Glomerular visceral epithelial cell (primary cell): ENCODE data around the gene CLCNKA.
A peak's percentile ranks its signal among the peaks of the same experiment; 100 is the strongest.
"Not testable (repeated sequence)": the region's sequence is repeated elsewhere in the genome, so short reads cannot be mapped to it uniquely, and the experiment has no call there.

Experiments
- DNase-seq: peaks from one replicate; pipeline ENCODE4 v3.0.0-alpha.2; 2016; ENCODE audit errors: extremely low spot score

CLCNKA gene

GRCh38 chr1:16042096-16042495 lies 20.3 kb downstream of the CLCNKA start:
- DNase-seq = no peak

GRCh38 chr1:16042654-16043053 lies 20.8 kb downstream of the CLCNKA start:
- DNase-seq = not testable (repeated sequence)

DNA sequence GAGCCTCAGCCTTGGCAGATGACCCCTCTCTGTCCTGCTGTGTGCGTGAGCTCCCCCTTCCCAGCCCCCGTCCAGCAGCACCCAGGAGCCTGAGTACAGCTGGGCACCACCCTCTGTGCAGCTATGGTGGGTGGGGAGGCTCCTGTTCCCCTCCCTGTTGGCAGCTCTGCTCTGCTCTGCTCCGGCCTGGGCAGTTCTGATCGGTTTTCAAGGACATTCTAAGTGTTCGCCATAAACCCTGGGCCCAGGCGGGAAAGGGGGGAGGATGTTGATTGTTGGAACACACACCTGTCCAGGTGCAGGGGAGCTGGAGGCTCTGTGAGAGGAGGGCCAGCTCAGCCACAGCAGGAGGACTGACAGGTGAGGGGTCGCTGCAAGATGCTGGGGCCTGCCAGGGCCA lies 21.7 kb downstream of the CLCNKA start, which contains the start of gene CLCNKB:
Gene CLCNKB (plus strand): TSS at position 262 of the 400 bp plus-strand sequence. CDS start 711 bp downstream, outside the sequence.
- DNase-seq = no peak

- no peak for DNase-seq
These were observed 22.1 kb downstream of the CLCNKA start for GRCh38 chr1:16043950-16044349.

DNA sequence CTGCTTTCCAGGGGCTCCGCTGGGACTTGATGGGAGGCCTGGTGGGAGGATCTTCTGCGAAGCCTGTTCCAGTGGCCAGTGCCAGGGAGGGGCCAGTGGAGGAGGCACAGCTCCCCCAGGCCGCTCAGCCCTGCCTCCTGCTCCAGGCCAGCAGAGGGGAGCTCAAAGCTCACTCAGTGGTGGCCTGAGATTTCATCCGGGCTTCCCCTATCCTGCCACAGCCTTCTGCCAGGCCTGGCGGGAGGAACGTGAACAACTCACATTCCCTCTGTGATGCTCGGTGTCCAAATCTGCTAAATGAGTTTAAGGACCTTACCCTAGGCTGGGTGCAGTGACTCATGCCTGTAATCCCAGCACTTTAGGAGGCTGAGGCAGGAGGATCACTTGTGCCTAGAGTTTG lies 25.0 kb downstream of the CLCNKA start:
- peak; percentile 24 for DNase-seq

DNA sequence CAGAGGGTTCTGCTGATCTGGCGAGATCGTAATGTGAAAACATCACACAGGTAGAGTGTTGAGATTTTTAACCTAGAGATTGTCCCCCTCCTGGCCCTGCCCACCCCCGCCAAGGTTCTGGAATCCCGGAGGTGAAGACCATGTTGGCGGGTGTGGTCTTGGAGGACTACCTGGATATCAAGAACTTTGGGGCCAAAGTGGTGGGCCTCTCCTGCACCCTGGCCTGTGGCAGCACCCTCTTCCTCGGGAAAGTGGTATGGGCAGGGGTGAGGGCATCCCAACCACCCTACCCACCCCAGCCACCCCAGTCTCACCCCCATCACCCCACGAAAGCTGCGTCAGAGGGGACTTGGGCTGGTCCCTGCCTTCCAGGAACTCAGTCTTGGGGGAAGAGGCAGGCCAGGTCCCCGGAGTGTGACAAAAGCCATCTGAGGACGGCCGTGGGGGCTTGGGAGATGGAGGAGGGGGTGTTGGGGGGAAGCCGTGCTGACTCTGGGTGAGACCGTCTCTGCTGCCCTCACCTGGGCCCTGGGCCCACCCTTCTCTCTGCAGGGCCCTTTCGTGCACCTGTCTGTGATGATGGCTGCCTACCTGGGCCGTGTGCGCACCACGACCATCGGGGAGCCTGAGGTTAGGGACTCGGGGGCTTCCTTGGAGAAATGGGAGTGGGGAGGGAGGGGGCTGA lies 26.1 kb downstream of the CLCNKA start:
- no peak for DNase-seq

DNA sequence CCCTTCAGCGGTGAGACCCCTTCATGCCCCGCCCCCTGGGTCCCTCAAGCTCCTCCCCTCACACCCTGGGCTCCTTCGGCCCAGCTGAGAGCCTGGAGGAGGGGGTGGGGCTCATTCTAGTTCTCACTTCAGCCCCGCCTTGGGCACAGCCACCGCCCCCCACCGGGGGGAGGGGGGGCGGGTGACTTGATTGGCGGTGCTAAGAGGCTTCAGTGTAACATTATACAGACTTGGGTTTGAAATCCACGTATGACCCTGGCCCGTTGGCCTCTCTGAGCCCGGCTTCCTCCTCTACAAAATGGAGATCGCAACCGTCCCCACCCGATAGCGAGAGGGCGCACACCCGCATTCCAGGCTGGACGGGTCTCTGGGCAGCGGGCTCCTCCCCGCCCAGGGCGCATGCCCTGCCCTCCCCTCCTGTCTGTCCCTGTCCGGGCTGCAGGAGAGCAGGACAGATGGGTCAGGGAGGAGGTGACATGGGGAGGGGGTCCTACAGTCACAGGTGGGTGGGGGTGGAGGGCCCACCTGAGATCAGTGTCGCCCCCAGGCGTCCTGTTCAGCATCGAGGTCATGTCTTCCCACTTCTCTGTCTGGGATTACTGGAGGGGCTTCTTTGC lies 26.8 kb downstream of the CLCNKA start:
- DNase-seq = peak; percentile 30

GRCh38 chr1:16050328-16050727 lies 28.5 kb downstream of the CLCNKA start:
- no peak for DNase-seq

- no peak for DNase-seq
These were observed 29.2 kb downstream of the CLCNKA start for GRCh38 chr1:16051039-16051438.

DNA sequence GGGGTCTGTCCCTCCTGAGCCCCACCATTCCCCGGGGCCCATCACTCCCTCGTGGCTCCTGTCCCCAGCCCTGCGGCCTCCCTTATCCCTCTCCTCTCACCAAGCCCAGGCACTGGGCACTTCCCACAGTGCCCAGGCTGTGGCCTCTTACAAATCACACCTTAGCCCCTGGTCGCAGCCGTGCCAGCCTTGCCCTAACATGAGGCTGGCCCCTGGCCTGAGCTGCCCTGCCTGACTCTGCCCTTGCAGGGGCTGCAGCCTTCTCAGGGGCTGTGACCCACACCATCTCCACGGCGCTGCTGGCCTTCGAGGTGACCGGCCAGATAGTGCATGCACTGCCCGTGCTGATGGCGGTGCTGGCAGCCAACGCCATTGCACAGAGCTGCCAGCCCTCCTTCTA lies 30.1 kb downstream of the CLCNKA start:
- DNase-seq = not testable (repeated sequence)

- no peak for DNase-seq
These were observed 32.1 kb downstream of the CLCNKA start for GRCh38 chr1:16053781-16054502.

GRCh38 chr1:16054598-16055540 lies 33.0 kb downstream of the CLCNKA start:
- no peak for DNase-seq

DNA sequence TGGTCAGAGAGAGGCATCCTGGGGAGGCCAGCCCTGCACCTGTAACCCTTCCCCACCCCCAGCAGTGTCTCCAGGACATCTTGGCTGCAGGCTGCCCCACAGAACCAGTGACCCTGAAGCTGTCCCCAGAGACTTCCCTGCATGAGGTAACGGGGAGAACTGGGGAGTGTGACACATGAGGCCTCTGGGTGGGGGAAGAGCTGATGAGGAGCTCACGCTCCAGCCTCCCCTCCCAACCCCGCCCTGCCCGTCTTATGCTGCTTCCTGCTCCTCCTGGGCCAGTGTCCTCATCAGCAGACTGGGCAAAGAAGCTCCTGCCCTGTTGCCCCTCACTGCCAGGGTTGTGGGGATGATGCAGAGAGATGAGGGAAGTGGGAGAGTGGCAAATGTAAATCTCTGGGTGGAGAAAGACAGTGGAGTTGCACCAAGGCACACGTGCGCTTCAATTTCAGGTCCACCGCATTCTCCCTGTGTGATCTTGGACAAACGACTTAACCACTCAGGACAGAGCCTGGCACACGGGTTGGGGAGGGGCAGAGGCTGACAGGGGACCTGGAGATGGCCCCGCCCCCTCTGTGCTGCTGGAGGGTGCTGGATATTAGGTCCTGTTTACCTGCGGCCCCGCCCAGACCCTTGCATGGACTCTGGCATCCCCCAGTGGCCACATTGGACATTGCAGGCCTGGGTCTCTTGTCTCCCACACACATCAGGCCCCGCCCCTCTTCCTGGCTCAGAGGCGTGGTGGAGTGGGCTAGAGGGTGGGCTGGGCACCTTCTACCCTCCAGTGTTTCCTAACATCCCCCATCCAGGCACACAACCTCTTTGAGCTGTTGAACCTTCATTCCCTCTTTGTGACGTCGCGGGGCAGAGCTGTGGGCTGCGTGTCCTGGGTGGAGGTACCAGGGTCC lies 34.0 kb downstream of the CLCNKA start:
- DNase-seq = peak; percentile 79

DNA sequence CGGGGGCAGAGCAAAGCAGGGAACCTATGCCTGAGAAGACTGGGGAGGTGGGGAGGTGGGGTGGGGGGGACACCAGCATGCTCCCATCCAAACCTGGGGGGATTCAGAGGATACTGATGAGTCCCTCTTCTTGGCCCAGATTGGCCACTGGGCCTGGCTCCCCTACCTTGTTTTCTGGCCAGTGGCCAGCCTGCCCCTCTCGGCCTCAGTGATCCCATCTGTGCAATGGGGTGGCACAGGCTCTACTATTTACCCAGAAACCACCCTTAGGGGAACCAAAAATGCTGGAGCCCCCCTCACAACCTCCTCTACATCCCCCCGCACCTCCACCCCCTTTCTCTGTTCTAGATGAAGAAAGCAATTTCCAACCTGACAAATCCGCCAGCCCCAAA lies 34.7 kb downstream of the CLCNKA start:
- DNase-seq = not testable (repeated sequence)

GRCh38 chr1:16057314-16057915 lies 35.6 kb downstream of the CLCNKA start:
- not testable (repeated sequence) for DNase-seq

DNA sequence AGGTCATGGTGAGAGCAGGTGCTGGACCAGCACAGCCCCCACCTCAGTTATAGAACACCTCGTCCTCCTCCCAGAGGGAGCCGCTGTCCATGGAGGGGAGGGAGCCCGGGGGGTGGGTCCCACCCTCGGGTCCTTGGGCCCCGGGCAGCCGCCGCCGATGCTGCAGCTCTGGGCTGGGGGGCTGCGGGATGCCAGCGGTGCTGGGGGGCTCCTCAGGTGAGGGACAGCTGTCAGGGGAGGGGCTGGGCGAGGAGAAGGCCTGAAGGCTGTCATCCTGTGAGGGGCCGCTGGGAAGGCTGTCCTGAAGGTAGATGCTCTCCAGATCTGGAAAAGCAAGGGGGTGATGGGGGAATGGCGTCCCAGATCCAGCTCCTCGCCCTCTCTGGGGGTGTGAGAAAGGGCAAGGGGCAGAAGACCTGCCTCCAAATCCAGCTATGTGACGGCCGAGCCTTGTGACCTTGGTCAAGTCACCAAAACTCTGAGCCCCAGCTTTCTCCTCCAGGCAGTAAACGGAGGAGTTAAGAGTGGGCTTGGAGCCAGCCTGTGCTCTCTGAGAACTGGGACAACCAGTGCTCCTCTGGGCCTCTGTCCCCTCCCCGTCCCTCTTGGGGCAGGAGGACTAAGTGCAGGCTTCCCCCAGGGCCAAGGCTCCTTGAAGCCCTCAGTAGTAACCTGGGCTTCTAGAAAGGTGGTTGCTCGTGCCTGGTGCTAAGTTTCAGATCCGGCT lies 36.7 kb downstream of the CLCNKA start:
- DNase-seq = not testable (repeated sequence)

DNA sequence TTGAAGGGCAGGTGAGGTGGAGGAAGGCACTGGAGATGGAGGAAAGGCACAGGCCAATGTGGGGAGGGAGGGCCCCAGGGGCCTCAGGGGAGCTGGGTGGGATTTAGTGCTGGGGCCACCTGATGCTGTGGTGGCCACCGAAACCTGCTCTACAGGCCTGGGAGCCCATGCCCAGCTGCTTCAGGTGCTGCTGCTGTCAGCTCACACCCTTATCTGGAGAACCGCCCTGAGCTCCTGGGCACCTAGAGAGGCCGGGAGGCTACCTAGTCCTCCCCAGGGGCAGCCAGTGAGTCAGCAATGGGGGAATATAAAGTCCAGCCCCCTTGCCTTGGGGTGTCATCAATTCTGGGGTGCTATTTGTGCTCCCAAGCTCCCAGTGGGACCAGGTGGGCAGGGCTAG lies 39.4 kb downstream of the CLCNKA start:
- no peak for DNase-seq

- not testable (repeated sequence) for DNase-seq
These were observed 40.3 kb downstream of the CLCNKA start for GRCh38 chr1:16061989-16062686.

DNA sequence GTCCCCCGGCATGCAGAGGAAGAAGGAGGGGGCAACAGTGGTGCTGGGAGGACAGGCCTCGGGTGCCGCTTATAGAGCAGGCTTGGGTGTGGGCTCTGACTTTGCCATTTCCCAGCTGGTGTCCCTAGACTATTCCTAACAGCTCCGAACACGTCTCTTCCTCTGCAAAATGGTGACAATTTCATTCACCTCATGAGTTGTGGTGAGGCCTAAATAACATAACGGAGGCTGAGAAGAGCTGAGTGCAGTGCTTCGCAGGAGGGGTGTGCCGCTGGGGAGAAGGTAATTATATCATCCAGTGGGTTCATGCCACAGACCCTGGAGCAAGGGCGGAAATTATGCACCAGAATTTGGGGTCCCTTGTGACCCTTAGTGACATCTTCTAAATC lies 40.8 kb downstream of the CLCNKA start:
- DNase-seq = not testable (repeated sequence)
